AML-193 (cell line): ENCODE results near the gene BCL2L12.

Source experiments
- DNase-seq, 2 experiments: peaks; one replicate each; lab custom pipeline; 2025; lab: John Stamatoyannopoulos, UW

Gene BCL2L12

DNA sequence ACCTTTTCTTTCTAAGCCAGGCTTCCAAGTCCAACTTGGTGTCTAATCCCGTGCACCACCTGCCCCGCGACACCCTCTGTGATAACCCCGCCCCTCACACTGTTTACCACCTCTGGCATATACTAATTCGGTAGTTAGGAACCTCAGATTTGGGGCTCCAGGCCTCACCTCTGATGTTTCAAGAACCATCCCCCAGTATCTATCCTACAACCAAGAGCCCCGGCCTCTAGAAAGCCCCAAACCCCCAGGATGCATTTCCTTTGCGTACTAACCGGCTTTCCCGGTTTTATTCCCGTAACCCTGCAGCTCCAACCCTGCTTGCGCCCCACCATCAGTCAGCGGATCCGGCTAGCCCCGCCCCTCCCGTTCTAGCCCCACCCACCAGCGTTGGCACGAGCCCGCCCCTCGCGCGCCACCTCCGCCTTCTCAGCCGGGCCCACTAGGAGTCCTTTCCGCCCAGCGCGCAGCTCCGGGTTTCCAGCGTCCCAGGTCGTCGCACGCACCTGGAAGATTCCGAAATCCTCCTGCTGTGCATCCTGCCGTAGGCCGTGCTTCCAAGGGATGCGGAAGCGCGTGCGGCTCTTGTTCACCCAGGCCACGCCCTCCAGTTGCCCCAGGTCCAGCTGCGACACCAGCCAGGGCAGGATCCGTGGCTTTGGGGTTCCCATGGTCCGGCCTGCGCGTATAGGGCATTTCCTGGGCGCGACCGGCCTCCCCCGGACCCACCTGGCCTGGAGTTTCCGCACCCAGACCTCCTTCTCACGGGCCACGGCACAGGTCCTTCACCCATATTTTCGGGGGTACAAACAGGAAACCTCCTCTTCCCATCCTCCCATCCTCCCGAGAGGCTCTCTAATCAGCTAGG, 1.3 kb upstream of the BCL2L12 start:
- DNase-seq: peak; percentile 47 to 51

DNA sequence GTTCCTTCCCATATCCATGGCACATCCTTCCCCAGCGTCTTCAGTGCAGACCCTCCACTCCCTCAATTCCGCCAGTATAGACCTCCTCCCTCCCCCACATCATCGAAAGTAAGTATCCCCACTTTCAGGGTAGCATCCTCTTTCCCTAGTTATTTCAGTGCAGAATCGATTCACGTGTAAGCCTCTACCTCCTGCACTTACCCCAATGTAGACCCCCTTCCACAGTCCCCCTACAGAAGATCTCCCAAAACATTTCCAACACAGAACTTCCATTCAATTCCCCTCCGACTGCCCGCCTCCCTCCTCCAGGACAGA, 740 bp upstream of the BCL2L12 start:
- DNase-seq: no peak

DNA sequence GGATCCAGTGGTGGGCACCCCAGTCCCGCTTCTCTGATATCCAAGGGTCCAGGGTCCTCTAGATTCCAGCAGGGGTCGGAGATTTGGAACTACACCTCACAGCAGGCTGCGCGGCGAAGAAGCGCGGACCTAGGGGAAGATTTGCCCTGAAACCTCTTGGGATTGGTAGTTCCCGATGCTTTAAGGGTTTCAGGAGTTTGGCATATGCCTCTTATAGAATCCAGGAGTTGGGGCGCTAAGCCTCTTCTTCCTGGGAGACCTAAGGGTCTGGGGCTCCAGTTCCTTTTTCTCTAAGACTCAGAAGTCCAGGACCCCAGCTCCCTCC, 349 bp downstream of the BCL2L12 start:
- DNase-seq: no peak

DNA sequence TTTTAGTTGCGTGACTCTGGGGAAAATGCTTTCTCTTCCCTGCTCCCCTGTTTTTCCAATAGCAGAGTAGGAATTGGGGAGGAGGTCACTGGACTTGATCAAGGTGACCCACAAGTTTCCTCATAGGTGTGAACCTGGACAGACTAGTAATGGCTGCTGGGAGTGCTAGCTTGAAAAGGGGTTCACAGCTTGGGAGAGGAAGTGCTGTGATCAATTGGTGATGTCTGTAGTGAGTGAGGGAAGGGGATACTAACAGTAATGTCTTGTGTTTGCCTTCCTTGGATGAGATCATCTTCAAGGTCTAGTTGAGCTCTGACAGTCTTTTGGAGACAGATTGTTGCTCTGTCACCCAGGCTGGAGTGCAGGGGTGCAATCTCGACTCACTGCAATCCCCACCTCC, 1.7 kb downstream of the BCL2L12 start:
- no peak for DNase-seq

DNA sequence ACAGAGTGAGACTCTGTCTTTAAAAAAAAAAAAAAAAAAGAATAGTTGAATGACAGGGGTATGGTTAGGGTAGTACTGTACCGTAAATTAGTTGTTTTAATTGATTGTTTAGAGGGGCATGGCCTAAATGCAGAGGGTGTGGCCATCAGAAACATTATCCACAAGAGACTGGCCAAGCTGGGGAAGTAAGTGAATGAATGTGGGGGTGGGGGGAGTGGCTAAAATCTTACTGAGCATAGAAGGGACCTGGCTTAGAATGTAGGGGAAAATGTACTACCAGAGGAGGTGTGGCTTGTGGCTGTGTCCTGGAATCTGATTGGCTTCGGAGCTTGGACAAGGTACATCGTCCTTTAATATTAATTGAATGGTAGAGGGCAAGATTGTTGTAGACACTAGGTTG, 3.8 kb downstream of the BCL2L12 start:
- no peak for DNase-seq

DNA sequence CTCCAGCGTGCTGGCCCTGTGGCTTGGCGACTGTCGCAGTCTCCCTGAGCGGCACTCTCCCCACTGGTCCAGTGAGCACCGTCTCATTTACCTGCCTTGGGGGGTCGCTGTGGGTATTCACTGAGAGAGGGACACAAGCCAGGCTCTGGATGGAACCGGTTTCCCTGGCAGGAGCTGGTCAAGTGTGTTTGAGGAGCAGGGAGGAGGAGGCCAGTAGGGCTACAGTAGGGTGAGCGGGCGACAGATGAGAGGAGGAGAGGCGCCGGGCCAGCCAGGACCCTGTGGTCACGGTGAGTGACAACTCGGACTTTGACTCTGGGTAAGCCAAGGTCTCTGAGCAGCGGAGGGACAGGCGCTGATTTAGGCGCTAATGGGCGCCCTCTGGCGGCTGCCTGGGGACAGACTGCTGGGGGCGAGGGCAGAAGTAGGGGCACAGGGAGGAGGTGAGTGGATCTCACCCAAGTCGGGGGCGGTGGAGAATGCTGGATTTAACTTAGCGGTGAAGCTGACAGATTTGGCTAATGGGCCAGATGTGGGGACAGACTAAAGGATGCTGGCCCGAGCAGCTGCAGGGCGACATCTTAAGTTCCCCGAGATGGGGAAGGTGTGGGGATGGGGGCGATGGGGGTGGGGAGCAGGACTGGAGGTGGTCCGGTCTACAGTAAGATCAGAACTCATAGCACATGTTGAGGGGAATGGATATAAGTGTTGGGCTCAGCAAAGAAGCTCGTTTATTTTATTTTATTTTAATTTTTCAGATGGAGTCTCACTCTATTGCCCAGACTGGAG, 6.6 kb downstream of the BCL2L12 start:
- DNase-seq: peak; percentile 37 to 51

DNA sequence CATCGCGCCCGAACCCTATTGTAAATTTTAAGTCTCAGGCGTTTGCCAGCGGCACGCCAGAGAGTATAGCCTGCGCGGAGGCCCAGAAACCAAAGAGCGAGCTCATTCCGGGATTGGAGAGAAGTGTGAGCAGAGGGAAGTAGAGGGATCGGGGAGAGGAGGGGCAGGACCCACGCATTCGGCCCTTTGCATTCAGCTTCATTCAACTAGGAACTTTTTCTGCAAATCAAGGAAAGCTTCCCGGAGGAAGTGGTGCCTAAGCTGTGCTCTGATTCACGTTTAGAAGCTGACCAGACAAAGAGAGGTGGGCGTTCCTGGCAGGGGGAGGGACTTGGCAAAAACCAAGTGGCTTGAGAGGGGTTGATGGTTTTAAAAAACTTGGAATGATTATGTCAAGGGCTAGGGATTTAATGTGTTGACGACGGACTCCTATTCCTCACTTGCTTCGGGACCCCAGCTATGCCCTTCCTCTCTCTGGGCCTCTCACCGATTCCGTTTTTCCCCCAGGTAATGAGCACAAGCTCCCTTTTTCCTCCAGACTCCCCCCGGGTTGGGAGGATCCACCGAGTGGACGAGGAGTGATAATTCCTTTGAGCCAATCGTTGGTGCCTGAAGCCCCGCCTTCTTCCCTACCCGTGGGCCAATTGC, 10.5 kb downstream of the BCL2L12 start:
- peak; percentile 72 to 83 for DNase-seq

DNA sequence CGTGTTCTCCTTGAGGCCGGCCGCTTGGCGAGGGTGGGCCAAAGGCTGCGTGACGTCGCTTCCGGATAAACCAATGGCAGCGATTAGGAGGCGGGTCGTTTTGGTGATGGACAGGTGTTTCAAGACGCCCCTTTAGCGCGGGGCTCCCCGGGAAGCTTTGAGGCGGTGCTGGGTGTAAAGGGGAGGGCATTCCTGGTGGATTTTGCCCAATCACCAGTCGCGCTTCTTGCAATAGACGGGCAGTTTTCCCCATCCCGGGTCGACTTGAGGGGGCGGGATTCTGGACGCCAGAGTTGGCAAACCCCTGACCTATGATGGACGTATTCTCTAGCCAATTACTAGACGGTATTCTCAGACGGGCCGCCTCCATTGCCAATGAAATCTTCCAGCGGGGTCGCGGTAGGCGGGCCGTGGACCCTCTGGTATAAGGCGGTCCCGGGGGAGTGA, 11.1 kb downstream of the BCL2L12 start:
- peak; percentile 99 to 100 for DNase-seq

DNA sequence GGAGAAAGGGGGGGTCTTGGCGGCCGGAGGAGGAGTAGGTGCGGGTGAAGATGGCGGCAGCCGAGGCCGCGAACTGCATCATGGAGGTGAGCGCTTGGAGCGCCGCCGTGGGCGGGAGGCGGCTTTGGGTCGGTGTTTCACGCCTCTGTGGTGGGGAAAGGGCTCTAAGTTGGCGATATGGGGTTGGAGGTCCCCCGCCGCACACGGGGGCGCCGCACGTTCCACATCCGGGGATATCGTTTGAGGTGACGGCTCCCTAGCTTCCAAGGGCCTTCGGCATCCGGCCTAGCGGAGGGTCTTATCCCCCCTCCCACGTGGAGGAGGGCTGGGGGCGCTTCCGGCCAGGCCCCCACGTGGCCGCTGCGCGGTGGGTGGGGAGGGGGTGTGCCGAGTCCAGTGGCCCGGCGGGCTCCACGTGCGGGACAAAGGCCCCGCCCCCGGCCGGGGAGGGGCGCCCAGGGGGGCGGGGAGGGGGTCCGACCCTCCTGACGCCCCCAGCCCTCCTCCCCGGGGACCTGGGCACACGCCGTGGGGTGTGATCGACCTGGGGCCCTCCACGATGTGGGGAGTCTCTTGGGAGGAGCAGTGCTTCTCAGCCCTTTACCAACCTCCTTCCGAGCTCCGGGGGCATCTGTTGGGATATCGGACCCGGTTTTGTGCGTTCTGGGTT, 11.6 kb downstream of the BCL2L12 start, which contains the start of gene PRMT1:
Gene PRMT1, plus strand, starts transcription at position 41 of the 670 bp plus-strand sequence. Its CDS starts 10 bp downstream, at position 51.
- no peak for DNase-seq

DNA sequence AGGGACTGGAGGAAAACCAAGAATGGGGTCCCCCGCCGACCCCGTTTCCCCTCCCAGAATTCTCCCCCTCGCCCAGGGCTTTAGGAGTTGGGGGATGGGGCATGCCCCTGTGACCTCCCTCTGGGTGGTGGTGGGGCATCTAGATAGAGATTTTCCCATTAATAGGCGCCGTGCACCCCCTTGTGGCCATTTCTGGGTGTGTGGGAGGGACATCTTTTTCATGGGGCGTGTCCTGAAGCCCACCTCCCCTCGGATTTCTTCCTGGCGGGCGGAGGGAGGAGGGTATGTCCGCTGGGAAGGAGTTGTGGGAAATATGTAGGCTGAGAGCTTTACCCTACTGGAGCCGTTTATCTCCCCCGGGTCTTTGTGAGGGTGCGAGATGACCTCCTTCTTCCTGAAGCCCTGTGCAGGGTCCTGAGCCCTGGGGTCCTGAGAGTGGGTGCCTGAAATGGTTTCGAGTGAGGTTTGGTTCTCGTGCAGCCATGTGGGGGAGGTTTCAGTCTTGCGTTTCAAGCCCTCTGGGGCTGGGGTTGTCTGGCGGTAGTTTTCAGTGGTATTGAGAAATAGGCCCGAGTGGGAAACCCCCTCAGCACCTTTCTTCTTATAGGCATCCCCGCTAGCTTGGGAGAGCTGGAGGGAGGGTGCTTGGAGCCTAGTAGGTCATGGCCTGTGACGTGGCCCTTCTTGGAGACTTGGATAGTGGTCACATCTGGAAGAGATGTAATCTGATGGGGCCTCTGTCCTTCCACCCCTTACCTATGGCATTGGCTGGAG, 12.4 kb downstream of the BCL2L12 start:
- peak; percentile 36 to 47 for DNase-seq

DNA sequence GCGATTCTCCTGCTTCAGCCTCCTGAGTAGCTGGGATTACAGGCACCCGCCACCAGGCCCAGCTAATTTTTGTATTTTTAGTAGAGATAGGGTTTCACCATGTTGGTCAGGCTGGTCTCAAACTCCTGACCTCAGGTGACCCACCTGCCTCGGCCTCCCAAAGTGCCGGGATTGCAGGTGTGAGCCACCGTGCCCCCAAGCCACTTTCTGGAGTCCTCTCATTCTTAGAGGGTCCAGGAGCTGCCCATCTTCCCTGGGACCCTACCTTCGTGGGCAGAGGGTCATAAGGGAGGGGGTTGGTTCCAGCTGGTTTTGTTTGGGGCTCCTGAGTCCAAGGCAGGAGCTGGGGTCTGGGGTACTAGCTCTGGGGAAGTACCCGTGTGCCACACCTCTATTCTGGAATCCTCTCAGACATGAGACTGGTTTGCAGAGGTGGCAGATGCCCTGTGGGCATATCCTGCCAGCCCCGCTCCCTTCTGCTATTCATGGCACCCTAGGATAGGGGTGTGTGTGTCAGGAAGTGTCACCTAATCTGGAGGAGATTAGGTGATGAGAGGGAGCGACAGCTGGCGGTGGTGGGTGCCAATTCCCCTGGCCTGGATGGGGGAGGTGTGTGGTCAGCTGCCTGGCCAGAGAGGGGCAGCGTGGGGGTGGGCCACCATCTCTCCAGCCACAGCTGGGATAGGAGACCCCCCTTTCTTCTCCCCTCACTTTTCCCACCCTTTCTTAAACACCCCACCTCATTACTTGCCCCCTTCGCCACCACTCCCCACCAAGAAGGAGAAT, 13.4 kb downstream of the BCL2L12 start:
- DNase-seq: no peak

DNA sequence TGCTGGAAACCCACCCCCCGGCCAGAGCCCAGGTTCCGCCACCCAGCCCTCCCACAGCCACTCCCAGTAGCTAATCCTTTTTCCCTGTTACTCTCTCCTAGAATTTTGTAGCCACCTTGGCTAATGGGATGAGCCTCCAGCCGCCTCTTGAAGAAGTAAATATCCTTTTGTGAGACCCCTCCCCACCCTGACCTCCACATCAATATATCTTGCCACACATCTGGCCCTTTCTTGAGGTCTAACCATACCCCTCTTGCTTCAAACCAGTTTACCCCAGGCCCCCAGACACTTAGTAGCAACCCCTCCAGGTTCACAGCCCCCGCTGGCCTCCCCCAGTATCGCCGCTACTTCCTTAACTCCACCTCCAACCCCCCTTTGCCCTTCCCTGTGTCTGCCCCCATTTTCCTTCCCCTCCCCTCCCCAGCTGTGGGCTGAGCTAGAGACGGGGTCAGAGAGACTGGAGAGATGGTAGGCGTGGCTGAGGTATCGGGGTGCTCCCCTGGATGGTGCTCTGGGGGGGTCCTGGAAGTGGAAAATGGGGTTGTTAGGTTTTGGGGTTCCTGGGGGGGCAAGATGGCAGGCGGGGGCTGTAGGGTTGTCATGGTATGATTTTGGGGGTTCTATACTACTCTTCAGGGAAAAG, 14.2 kb downstream of the BCL2L12 start:
- no peak for DNase-seq

DNA sequence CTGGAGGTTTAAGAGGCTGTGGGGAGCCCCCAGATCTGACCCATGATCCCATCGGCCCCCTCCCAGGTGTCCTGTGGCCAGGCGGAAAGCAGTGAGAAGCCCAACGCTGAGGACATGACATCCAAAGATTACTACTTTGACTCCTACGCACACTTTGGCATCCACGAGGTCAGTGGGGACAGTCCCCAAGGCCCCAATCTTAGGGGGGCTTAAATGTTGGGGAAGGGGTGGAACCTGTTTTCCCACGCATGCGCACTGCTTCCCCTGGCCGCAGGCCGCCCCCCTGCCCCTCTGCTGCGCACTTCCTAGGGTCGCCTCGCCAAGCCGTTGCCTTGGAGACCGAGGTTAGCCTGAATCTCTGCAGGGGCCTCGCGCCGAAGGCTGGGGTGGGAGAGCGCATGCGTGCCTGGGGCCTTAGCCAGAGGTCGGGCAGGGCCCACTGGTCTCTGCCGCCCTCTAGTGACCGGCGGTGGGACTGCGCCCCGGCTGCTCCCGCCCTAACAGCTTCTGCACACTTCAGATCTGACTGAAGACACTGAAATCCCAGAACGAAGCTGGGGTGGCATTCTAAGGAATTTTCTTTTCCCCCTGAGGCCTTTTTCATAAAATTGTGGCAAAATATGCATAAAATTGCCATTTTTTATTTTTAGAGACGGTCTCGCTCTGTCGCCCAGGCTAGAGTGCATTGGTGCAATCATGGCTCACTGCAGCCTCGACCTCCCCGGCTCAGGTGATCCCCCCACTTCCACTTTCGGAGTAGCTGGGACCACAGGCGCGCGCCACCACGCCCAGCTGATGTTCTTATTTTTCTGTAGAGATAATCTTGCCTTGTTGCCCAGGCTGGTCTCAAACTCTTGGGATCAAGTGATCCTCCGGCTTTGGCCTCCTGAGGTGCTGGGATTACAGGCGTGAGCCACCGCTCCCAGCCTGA, 15.0 kb downstream of the BCL2L12 start:
- peak; percentile 64 to 82 for DNase-seq

DNA sequence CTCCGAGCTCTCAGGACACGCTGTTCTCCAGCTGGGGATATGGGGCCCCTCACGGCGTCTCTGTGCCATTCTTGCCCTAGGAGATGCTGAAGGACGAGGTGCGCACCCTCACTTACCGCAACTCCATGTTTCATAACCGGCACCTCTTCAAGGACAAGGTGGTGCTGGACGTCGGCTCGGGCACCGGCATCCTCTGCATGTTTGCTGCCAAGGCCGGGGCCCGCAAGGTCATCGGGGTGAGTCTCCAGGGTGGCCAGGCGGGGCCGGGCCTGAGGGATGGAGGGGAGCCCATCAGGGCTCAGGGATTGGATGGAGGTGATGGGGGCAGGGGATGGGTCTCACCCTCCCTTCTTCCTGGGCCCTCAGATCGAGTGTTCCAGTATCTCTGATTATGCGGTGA, 16.1 kb downstream of the BCL2L12 start:
- no peak for DNase-seq

DNA sequence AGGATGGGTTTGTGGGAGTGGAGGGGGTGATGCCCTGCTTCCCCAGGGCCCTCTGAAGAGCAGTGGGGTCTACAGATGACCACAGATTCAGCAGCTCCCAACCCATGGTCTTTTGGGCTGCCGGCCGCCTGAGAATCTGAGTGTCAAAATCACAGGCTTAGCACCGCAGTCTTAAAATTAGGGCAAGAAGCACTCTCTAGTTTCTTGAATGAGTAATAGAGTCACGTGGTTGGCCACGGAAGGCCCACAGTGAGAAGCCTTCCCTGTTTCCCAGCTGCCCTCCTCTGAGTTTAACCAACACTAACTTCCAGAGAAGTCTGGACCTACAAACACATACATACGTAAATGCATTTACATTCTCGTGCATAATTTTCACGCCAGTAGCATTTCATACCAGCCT, 16.5 kb downstream of the BCL2L12 start:
- no peak for DNase-seq

DNA sequence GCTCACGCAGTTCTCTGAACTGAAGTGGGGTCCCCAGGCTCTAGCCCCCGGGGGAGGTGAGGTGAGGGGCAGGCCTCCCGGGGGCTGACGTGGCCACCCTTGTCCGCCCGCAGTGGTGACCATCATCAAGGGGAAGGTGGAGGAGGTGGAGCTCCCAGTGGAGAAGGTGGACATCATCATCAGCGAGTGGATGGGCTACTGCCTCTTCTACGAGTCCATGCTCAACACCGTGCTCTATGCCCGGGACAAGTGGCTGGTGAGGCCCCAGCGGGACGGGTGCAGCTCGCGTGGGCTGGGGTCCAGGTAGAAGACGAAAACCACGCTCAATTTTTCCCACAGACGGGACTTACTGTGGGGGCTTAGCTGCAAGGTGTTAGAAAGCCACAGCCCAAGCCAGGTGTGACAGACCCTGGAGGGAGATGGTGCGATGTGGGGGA, 18.1 kb downstream of the BCL2L12 start:
- no peak for DNase-seq

DNA sequence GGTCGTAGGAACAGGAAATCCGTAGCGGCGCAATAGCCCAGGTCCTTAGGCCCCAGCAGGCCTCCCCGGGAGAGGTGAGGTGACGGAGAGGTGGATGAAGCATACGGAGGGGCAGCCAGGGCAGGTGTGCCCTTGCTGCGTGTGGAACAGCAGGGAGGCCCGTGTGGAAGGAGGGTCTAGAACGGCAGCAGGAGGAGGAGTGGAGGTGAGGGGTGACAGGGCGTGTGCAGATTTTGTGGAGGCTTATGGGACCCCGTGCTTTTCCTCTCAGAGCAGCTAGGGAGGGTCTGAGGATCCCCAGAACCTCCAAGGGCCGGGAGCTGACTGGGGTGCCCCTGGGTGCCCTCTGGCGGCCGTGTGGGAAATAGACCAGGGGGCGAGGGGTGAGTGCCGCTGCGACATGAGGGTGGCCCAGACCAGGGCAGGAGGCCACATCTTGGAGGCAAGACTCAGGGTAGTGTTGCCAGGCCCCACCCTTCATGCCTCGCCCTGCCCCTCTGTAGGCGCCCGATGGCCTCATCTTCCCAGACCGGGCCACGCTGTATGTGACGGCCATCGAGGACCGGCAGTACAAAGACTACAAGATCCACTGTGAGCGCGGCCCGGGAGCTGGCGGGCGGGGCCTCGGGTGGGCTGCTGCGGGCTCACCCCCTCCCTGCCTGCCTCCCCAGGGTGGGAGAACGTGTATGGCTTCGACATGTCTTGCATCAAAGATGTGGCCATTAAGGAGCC, 18.7 kb downstream of the BCL2L12 start:
- DNase-seq: peak in 1 of 2 experiments; percentile 8

DNA sequence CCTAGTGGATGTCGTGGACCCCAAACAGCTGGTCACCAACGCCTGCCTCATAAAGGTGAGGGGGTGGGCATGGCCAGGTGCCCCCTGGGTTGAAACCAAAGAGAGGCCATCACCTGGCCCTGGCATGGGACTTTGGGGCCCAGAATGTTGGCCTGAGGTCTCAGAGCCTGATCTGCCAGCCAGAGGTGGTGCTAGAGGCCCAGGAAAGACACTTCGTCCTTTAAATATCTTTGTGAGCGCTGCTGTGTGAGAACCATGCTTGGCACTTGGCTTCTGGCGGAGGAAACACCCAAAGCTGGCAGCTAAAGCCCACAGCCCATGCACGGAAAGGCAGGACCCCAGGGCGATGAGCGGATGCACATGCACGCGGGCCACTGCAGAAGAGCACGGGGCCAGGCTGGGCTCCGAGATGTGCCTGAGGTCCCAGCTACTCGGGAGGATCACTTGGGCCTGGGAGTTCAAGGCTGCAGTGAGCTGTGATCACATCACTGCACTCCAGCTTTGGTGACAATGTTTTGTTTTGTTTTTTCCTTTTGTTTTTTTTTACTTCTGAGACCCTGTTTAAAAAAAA, 19.3 kb downstream of the BCL2L12 start:
- DNase-seq: no peak
